Measurements from ENCODE around the gene SERPINB8.
"Not testable (repeated sequence)": the region's sequence is repeated elsewhere in the genome, so short reads cannot be mapped to it uniquely, and the experiment has no call there.

Gene SERPINB8

DNA sequence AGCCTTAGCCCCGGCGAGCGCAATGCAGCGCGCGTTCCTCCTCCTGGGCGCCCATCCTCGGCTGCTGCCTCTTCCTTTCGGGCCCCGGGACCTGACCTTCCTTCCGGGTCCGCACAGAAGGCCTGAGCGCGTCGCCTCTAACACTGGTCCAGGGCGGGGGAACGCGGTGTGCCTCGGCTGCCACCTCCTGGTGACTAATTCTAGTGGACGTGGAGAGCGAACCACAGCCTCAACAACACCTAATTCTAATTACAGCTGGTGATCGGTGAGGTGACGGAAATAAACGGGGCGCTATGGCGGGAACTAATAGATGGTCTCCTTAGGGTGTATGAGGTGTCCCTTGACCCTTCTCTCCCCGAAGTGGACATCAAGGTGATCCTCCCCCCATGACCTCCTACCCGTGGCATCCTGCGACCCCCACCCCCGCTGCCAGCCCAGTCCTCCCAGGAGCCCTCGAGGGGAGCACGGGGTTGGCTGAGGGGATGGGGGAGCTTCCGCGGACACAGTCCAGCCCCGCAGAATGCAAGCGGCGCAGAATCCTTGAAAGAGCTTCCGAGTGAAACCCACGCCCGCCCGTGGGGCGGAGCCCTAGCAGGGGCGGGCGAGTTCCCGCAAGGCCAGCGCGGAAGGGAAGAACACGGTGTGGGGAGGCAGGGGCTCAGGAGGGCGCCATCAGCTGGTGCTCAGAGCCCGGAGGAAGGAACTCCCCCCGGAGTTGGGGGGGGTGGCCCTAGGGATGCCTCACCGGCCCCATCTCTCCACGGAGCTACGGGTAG, 33.5 kb upstream of the SERPINB8 start:
- TF ChIP-seq, protein P1, sequence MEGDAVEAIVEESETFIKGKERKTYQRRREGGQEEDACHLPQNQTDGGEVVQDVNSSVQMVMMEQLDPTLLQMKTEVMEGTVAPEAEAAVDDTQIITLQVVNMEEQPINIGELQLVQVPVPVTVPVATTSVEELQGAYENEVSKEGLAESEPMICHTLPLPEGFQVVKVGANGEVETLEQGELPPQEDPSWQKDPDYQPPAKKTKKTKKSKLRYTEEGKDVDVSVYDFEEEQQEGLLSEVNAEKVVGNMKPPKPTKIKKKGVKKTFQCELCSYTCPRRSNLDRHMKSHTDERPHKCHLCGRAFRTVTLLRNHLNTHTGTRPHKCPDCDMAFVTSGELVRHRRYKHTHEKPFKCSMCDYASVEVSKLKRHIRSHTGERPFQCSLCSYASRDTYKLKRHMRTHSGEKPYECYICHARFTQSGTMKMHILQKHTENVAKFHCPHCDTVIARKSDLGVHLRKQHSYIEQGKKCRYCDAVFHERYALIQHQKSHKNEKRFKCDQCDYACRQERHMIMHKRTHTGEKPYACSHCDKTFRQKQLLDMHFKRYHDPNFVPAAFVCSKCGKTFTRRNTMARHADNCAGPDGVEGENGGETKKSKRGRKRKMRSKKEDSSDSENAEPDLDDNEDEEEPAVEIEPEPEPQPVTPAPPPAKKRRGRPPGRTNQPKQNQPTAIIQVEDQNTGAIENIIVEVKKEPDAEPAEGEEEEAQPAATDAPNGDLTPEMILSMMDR (IDR thresholded peaks at IDR 0.05; ENCODE audit: low read depth, low read length, missing control alignments): peak; percentile 69
- peak overlapping the region; percentile 50 for H3K4me3 ChIP-seq (replicated peaks; ENCODE audit: low read depth, low read length)
- peak; percentile 48 for DNase-seq (ENCODE audit: extremely low read depth, low read depth)

DNA sequence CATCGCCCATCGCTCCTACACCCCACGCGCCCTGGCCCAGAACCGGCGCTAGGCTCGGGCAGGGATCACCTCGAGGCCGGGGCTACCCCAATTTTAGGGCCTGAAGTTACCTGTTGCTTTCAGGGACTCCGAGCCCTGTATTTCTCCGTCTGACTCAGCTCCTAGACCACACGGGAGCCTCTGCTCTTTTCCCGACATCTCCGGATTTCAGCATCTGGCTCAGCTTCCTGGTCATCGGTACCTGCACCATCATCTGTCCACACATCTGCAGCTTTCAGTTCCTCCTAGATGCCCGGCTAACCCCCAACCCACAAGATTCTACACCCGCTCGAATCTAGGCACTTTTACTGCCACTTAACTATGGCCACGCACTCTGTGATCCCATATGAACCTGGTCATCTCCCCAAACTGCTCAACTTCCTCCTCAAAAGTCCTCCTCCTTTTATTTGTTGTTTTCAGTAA, 32.9 kb upstream of the SERPINB8 start:
- no peak for DNase-seq (ENCODE audit: extremely low read depth, low read depth)
- H3K4me3 ChIP-seq (replicated peaks; ENCODE audit: low read depth, low read length): peak overlapping the region; percentile 50

DNA sequence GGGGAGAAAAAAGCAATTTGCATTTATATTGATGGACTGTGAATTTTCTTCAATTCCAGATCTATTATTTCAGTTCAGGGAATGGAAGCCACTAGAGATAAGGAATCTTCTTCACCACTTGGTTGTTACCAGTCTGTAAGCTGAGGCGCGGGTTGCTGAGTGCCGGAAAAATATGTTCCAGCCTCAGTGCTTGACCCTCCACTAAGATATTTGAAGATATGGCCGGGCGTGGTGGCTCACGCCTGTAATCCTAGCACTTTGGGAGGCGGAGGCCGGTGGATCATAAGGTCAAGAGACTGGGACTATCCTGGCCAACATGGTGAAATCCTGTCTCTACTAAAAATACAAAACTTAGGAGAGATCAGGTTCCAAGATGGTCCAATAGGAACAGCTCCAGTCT, 29.9 kb upstream of the SERPINB8 start:
- no peak overlapping the region for H3K4me3 ChIP-seq (replicated peaks; ENCODE audit: low read depth, low read length)
- TF ChIP-seq, protein P1 (IDR thresholded peaks at IDR 0.05; ENCODE audit: low read depth, low read length, missing control alignments): no peak
- DNase-seq (ENCODE audit: extremely low read depth, low read depth): no peak

More for the DNA sequence above, 32.9 kb upstream of the SERPINB8 start:
- TF ChIP-seq, protein P1 (IDR thresholded peaks at IDR 0.05; ENCODE audit: low read depth, low read length, missing control alignments): no peak

DNA sequence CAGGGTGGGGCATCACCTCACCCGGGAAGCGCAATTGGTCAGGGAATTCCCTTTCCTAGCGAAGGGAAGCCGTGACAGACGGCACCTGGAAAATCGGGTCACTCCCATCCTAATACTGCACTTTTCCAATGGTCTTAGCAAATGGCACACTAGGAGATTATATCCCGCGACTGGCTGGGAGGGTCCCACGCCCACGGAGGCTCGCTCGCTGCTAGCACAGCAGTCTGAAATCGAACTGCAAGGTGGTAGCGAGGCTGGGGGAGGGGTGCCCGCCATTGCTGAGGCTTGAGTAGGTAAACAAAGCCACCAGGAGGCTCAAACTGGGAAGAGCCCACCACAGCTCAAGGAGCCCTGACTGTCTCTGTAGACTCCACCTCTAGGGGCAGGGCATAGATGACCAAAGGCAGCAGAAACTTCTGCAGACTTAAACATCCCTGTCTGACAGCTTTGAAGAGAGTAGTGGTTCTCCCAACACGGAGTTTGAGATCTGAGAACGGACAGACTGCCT, 29.3 kb upstream of the SERPINB8 start:
- not testable (repeated sequence) for DNase-seq (ENCODE audit: extremely low read depth, low read depth)

DNA sequence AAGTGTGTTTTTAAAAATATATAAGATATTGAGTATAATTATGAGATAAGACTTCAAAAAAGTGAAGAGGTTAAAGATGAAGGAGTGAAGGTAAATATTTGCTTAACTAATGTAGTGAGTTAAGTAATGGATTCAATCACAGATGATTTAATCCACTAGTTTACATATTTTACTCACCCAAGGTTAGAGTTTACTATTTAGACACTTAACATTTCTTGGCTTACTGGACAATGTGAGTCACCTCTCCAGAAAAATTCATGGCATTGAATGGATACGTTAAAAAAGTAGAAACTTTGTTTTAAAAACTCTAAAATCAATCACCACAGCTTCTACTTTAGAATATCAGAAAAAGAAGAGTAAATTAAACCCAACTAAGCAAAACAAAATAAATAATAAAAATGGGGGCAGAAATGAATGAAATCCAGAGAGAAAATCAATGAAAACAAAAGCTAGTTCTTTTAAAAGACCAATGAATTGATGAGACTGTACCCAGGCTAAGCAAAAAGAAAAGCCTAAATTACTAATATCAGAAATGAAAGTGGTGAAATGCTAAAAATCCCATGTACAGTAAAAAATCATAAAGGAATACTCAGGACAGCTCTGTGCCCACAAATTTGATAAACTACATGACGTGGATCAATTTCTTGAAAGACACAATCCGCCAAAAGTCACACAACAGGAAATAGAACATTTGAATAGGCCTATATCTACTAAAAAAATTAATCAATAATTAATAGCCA, 22.7 kb upstream of the SERPINB8 start:
- H3K4me3 ChIP-seq (replicated peaks; ENCODE audit: low read depth, low read length): no peak overlapping the region
- TF ChIP-seq, protein P1 (IDR thresholded peaks at IDR 0.05; ENCODE audit: low read depth, low read length, missing control alignments): no peak
- DNase-seq (ENCODE audit: extremely low read depth, low read depth): no peak

More for the DNA sequence above, 29.3 kb upstream of the SERPINB8 start:
- not testable (repeated sequence) for H3K4me3 ChIP-seq (replicated peaks; ENCODE audit: low read depth, low read length)

DNA sequence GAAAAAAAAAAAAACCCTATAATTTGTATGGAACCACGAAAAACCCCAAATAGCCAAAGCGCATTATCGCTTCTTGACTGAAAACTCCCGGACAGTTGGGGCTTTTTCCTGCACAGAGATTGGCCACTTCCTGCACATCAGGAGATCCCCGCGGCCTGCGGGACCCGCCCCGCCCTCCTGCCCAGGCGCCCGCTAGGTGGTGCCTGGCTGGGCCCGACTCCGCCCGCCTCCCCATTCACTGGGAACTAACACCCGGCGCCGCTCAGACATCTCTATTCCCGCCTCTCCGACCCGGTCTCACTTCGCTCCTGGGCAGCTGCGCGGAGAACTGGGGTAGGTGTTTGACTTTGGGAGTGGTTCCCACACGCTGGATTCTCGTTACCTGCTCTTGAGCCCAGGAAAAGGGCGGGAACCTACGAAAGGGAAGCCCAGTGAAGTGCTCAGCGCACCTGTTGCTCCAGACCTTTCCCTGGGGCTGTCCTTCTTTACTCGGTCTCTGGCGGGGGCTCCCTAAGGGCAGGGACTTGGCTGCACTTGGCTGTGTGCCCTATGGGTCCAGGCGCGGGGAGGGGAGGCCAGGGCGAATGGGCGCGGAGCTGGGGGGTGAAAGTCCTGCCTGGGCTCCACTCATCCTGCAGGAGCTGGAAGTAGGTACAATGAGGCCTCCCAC, 20.7 kb upstream of the SERPINB8 start, which contains the start of gene HMSD:
HMSD (plus strand) TSS at position 234 of the 670 bp plus-strand sequence. CDS start 4,155 bp downstream, outside the sequence.
- DNase-seq (ENCODE audit: extremely low read depth, low read depth): no peak
- TF ChIP-seq, protein P1 (IDR thresholded peaks at IDR 0.05; ENCODE audit: low read depth, low read length, missing control alignments): peak; percentile 47
- peak within 1 kb of the TSS; percentile 41 for H3K4me3 ChIP-seq (replicated peaks; ENCODE audit: low read depth, low read length)
